Upper lobe of left lung (tissue), 4 donors: ENCODE data around the gene SNX2.
"Not testable (repeated sequence)": the region's sequence is repeated elsewhere in the genome, so short reads cannot be mapped to it uniquely, and the experiment has no call there.

Experiments
- CTCF ChIP-seq, 6 experiments: fragments of 450-650 bp in 4 of 6; fragments of 200-600 bp in 2 of 6; sonication (generic) in 2 of 6; IDR thresholded peaks; one replicate each; pipeline ENCODE4 v1.5.1; 2016 to 2019; ENCODE audit warnings: antibody characterized with exemption in 6 of 6
- EP300 ChIP-seq, 4 donors: sonication (generic); formaldehyde crosslinking; IDR thresholded peaks; one replicate each; pipeline ENCODE4 v1.5.1; 2017; ENCODE audit warnings: antibody characterized with exemption in 4 of 4, control low read depth in 2 of 4
- POLR2A ChIP-seq, 4 donors: fragments of 450-650 bp; IDR thresholded peaks; one replicate each; pipeline ENCODE4 v1.5.1; 2016 to 2017; ENCODE audit warnings: antibody characterized with exemption in 4 of 4, mild to moderate bottlenecking in 2 of 4
- POLR2AphosphoS5 ChIP-seq, 2 donors: sonication (generic); formaldehyde crosslinking; IDR thresholded peaks; one replicate each; pipeline ENCODE4 v1.5.1; 2017; ENCODE audit warnings: antibody characterized with exemption in 2 of 2

DNA sequence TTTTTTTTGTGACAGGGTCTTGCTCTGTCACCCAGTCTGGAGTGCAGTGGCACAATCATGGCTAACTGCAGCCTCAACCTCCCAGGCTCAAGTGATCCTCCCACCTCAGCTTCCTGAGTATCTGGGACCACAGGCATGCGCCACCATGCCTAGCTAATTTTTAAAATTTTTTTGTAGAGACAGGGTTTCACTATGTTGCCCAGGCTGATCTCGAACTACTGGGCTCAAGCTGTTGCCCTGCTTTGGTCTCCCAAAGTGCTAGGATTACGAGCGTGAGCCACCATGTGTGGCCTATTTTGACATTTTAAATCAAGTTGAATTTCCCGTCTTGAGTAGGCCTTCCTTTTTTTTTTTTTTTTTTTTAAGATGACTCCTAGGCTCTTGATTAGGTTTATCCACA is 13.0 kb upstream of the SNX2 start:
- not testable (repeated sequence) for TF ChIP-seq CTCF, EP300, POLR2A, POLR2AphosphoS5 (IDR thresholded peaks at IDR 0.05)
